ENCODE data around the gene SPINK14. TPM values are rescaled to one million over a fixed set of nuclear protein-coding genes. Genes with fewer than 3 reads are reported as not detected.

SPINK14 gene
- total RNA-seq, 3 donors from 2014 or later (not counting 1 experiment from before 2014, with no cell fraction given), result not detected

GRCh38 chr5:148176480-148176879 lies 8.1 kb downstream of the SPINK14 start:
- WGBS (ENCODE audit: insufficient coverage), result 69% methylated on average over 2 of the region's 2 CpGs
- no peaks in the 10 kb centered on the region for H3K9me3 ChIP-seq (ENCODE audit: control insufficient read depth, insufficient read depth, low read length)
- no peak overlapping the region for H3K4me3 ChIP-seq (ENCODE audit: low read length)
- H3K27ac ChIP-seq (ENCODE audit: low read length), result no peak overlapping the region
- TF ChIP-seq CTCF (IDR thresholded peaks at IDR 0.05), result no peak
- peaks cover 0 to 13% of the 10 kb centered on the region in 2 donors for H3K27me3 Mint-ChIP-seq (ENCODE audit: low read depth in 2 of 2)
- no peaks in the 10 kb centered on the region for H3K4me1 ChIP-seq (ENCODE audit: control insufficient read depth, insufficient read depth, low read length)
- H3K36me3 Mint-ChIP-seq, result no peaks in the 10 kb centered on the region
- no peaks in the 10 kb centered on the region for H3K9me3 Mint-ChIP-seq
- H3K27me3 ChIP-seq (ENCODE audit: control insufficient read depth, insufficient read depth, low read length), result no peaks in the 10 kb centered on the region
- intact Hi-C loops (cut with micrococcal nuclease), result no loop called here
- DNase-seq, result no peak
- no peak overlapping the region for H3K27ac Mint-ChIP-seq
- ATAC-seq, result no peak
- H3K4me3 Mint-ChIP-seq, result no peak overlapping the region
- H3K4me1 Mint-ChIP-seq, result no peaks in the 10 kb centered on the region
- H3K36me3 ChIP-seq (ENCODE audit: control insufficient read depth, insufficient read depth, low read length), result no peaks in the 10 kb centered on the region

GRCh38 chr5:148177207-148177606 lies 8.9 kb downstream of the SPINK14 start:
- H3K27me3 Mint-ChIP-seq (ENCODE audit: low read depth in 2 of 2), result peaks cover 0 to 13% of the 10 kb centered on the region in 2 donors
- H3K9me3 ChIP-seq (ENCODE audit: control insufficient read depth, insufficient read depth, low read length), result no peaks in the 10 kb centered on the region
- DNase-seq, result no peak
- intact Hi-C loops (cut with micrococcal nuclease), result no loop called here
- no peak overlapping the region for H3K4me3 ChIP-seq (ENCODE audit: low read length)
- H3K9me3 Mint-ChIP-seq, result no peaks in the 10 kb centered on the region
- no peak overlapping the region for H3K27ac ChIP-seq (ENCODE audit: low read length)
- TF ChIP-seq CTCF (IDR thresholded peaks at IDR 0.05), result no peak
- H3K27me3 ChIP-seq (ENCODE audit: control insufficient read depth, insufficient read depth, low read length), result no peaks in the 10 kb centered on the region
- WGBS (ENCODE audit: insufficient coverage), result 0% methylated on average over 1 of the region's 1 CpG
- H3K4me3 Mint-ChIP-seq, result no peak overlapping the region
- H3K36me3 ChIP-seq (ENCODE audit: control insufficient read depth, insufficient read depth, low read length), result no peaks in the 10 kb centered on the region
- no peaks in the 10 kb centered on the region for H3K36me3 Mint-ChIP-seq
- no peak for ATAC-seq
- H3K4me1 Mint-ChIP-seq, result no peaks in the 10 kb centered on the region
- no peak overlapping the region for H3K27ac Mint-ChIP-seq
- H3K4me1 ChIP-seq (ENCODE audit: control insufficient read depth, insufficient read depth, low read length), result no peaks in the 10 kb centered on the region

- no peak overlapping the region for H3K27ac ChIP-seq (ENCODE audit: low read length)
- no peak overlapping the region for H3K4me3 ChIP-seq (ENCODE audit: low read length)
- Mint-ChIP-seq H3K4me1 (no peaks in the 10 kb centered on the region), H3K27ac (no peak overlapping the region), H3K4me3 (no peak overlapping the region), H3K36me3 (no peaks in the 10 kb centered on the region), H3K9me3 (no peaks in the 10 kb centered on the region), H3K27me3 (ENCODE audit: low read depth in 2 of 2) (peaks cover 0 to 8% of the 10 kb centered on the region in 2 donors)
- ATAC-seq (no peak), DNase-seq (peak in 1 of 2 donors; percentile 69)
- intact Hi-C loops (cut with micrococcal nuclease), result loop anchor here (1.0 kb wide), 1 partner anchor 552 kb away; no protein-coding TSS in a partner anchor
- peak; percentile 29 for TF ChIP-seq CTCF (IDR thresholded peaks at IDR 0.05)
- no peaks in the 10 kb centered on the region for H3K36me3 ChIP-seq (ENCODE audit: control insufficient read depth, insufficient read depth, low read length)
- 10% methylated on average over 1 of the region's 3 CpGs for WGBS (ENCODE audit: insufficient coverage)
- H3K4me1 ChIP-seq (ENCODE audit: control insufficient read depth, insufficient read depth, low read length), result no peaks in the 10 kb centered on the region
- H3K27me3 ChIP-seq (ENCODE audit: control insufficient read depth, insufficient read depth, low read length), result no peaks in the 10 kb centered on the region
- H3K9me3 ChIP-seq (ENCODE audit: control insufficient read depth, insufficient read depth, low read length), result no peaks in the 10 kb centered on the region
These were observed 11.0 kb downstream of the SPINK14 start for GRCh38 chr5:148179234-148179824.

Data from natural killer cell (primary cell).